ENCODE data around the gene CD48. TPM values are rescaled to one million over a fixed set of nuclear protein-coding genes. Genes with fewer than 3 reads are reported as not detected.
"Not testable (repeated sequence)": the region's sequence is repeated elsewhere in the genome, so short reads cannot be mapped to it uniquely, and the experiment has no call there.

Gene CD48
- total RNA-seq, 1 donor from 2014 or later: not detected

- TF ChIP-seq, protein P1, sequence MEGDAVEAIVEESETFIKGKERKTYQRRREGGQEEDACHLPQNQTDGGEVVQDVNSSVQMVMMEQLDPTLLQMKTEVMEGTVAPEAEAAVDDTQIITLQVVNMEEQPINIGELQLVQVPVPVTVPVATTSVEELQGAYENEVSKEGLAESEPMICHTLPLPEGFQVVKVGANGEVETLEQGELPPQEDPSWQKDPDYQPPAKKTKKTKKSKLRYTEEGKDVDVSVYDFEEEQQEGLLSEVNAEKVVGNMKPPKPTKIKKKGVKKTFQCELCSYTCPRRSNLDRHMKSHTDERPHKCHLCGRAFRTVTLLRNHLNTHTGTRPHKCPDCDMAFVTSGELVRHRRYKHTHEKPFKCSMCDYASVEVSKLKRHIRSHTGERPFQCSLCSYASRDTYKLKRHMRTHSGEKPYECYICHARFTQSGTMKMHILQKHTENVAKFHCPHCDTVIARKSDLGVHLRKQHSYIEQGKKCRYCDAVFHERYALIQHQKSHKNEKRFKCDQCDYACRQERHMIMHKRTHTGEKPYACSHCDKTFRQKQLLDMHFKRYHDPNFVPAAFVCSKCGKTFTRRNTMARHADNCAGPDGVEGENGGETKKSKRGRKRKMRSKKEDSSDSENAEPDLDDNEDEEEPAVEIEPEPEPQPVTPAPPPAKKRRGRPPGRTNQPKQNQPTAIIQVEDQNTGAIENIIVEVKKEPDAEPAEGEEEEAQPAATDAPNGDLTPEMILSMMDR (IDR thresholded peaks at IDR 0.05; ENCODE audit: unreplicated experiment): no peak
- Mint-ChIP-seq H3K27me3 (ENCODE audit: unreplicated experiment) (peaks cover 1% of the 10 kb centered on the region), H3K4me1 (ENCODE audit: unreplicated experiment) (peaks cover 35% of the 10 kb centered on the region), H3K4me3 (ENCODE audit: unreplicated experiment) (no peak overlapping the region), H3K9me3 (ENCODE audit: unreplicated experiment) (no peaks in the 10 kb centered on the region), H3K27ac (ENCODE audit: unreplicated experiment) (no peak overlapping the region), H3K36me3 (ENCODE audit: low read depth, unreplicated experiment) (no peaks in the 10 kb centered on the region)
- DNase-seq (ENCODE audit: low spot score): no peak
These were observed 53.3 kb downstream of the CD48 start for GRCh38 chr1:160658162-160658813.

DNA sequence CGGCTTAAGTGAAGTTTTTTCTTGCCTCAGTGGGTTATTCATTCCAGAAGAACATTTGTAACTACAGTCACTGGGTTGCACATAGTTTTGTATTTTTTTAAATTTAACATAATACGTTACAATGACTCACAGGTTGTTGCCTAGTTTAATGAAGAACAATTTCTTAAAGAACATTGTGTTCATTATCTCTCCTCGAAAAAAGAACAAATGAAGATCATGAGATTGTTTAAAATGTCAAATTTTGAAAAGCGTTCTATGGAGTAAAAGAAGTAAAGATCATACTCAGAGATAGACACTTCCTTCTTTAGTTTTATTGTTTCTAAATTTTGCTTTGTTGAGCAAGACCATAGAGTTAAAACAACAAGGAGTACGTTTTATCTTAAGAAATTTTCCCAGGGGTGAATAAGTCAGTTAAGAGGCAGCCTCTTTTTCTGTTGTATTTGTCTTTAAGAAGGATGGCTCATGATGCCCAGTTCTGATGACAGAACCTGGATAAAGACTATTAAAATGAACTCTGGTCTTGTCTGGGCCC, 54.3 kb downstream of the CD48 start:
- Mint-ChIP-seq H3K36me3 (ENCODE audit: low read depth, unreplicated experiment) (no peaks in the 10 kb centered on the region), H3K4me1 (ENCODE audit: unreplicated experiment) (peaks cover 35% of the 10 kb centered on the region)

DNA sequence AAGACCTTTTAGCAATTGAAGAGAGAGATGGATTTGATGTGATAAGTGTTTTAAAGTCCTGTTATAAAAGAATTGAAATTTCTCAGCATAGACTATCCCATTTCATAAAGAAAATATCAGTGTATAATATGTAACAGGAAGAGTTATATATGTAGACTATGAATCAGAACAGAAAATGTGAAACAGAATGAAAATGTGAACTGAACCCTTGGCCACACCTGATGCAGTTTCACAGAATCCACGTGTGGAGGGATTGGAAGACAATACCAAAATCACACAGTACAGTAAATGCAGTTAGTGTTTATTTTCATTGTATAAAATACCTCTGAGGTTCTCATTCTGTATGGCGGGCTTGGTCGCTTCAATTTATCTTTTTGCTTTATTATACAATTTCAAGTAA, 54.9 kb downstream of the CD48 start:
- Mint-ChIP-seq H3K36me3 (ENCODE audit: low read depth, unreplicated experiment) (no peaks in the 10 kb centered on the region), H3K27me3 (ENCODE audit: unreplicated experiment) (peaks cover 2% of the 10 kb centered on the region), H3K27ac (ENCODE audit: unreplicated experiment) (no peak overlapping the region), H3K4me3 (ENCODE audit: unreplicated experiment) (no peak overlapping the region), H3K4me1 (ENCODE audit: unreplicated experiment) (peaks cover 38% of the 10 kb centered on the region), H3K9me3 (ENCODE audit: unreplicated experiment) (no peaks in the 10 kb centered on the region)
- TF ChIP-seq, protein P1 (IDR thresholded peaks at IDR 0.05; ENCODE audit: unreplicated experiment): no peak
- DNase-seq (ENCODE audit: low spot score): no peak

More for the DNA sequence above, 54.3 kb downstream of the CD48 start:
- TF ChIP-seq, protein P1 (IDR thresholded peaks at IDR 0.05; ENCODE audit: unreplicated experiment): no peak
- no peak overlapping the region for H3K4me3 Mint-ChIP-seq (ENCODE audit: unreplicated experiment)
- DNase-seq (ENCODE audit: low spot score): no peak
- no peak overlapping the region for H3K27ac Mint-ChIP-seq (ENCODE audit: unreplicated experiment)
- H3K27me3 Mint-ChIP-seq (ENCODE audit: unreplicated experiment): peaks cover 2% of the 10 kb centered on the region
- no peaks in the 10 kb centered on the region for H3K9me3 Mint-ChIP-seq (ENCODE audit: unreplicated experiment)

DNA sequence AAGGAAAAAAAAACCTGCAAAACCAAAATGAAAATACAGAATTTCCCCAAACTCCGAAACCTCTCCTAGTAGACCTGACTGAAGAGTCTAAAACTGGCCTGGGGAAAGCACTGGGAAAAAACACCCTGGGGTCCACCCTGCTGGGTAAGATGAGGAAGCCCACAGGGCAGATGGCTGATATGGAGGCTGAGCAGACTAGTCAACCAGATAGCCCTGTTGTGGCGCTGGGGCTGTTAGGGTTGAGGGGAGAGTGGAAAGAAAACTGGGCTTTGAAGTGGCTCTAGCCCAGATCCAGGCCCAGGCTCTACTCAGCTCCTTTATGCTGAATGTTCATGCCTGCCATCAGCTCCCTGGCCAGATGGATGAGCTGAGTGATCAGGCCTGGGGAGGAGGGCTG, 58.0 kb downstream of the CD48 start:
- no peaks in the 10 kb centered on the region for H3K9me3 Mint-ChIP-seq (ENCODE audit: unreplicated experiment)
- H3K4me3 Mint-ChIP-seq (ENCODE audit: unreplicated experiment): no peak overlapping the region
- TF ChIP-seq, protein P1 (IDR thresholded peaks at IDR 0.05; ENCODE audit: unreplicated experiment): no peak
- peaks cover 50% of the 10 kb centered on the region for H3K4me1 Mint-ChIP-seq (ENCODE audit: unreplicated experiment)
- H3K27me3 Mint-ChIP-seq (ENCODE audit: unreplicated experiment): peaks cover 2% of the 10 kb centered on the region
- H3K36me3 Mint-ChIP-seq (ENCODE audit: low read depth, unreplicated experiment): no peaks in the 10 kb centered on the region
- H3K27ac Mint-ChIP-seq (ENCODE audit: unreplicated experiment): no peak overlapping the region
- no peak for DNase-seq (ENCODE audit: low spot score)

DNA sequence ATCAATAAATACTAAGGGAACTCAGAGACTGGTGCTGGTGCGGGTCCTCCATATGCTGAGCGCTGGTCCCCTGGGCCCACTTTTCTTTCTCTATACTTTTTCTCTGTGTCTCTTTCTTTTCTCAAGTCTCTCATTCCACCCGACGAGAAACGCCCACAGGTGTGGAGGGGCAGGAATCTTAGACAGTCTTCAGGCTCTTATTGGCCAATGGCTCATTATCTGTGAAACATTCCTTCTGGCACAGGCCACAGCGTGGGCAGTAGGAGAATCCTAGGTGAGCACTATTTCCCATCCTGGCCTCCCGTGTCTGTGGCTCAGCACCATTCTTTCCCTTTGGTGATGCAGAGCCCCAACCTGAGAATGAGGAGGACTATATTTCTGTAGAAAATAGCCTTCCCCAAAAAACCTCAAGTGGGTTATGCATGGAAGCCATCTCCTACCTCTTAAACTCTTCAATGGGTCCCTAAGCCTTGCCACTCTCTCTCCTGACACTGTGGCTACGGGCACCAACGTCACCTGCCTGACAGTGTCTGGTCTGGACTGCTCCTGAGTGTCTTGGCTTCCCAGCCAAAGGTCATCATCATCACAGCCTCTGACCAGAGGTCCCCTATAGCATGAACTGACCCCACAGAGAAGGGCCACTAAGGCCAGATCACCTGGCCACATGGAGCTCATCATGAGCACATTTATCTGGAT, 58.5 kb downstream of the CD48 start:
- H3K4me1 Mint-ChIP-seq (ENCODE audit: unreplicated experiment): peaks cover 45% of the 10 kb centered on the region
- H3K36me3 Mint-ChIP-seq (ENCODE audit: low read depth, unreplicated experiment): no peaks in the 10 kb centered on the region
- H3K27me3 Mint-ChIP-seq (ENCODE audit: unreplicated experiment): peaks cover 2% of the 10 kb centered on the region
- no peaks in the 10 kb centered on the region for H3K9me3 Mint-ChIP-seq (ENCODE audit: unreplicated experiment)
- H3K27ac Mint-ChIP-seq (ENCODE audit: unreplicated experiment): no peak overlapping the region
- TF ChIP-seq, protein P1 (IDR thresholded peaks at IDR 0.05; ENCODE audit: unreplicated experiment): no peak
- no peak overlapping the region for H3K4me3 Mint-ChIP-seq (ENCODE audit: unreplicated experiment)
- DNase-seq (ENCODE audit: low spot score): no peak

DNA sequence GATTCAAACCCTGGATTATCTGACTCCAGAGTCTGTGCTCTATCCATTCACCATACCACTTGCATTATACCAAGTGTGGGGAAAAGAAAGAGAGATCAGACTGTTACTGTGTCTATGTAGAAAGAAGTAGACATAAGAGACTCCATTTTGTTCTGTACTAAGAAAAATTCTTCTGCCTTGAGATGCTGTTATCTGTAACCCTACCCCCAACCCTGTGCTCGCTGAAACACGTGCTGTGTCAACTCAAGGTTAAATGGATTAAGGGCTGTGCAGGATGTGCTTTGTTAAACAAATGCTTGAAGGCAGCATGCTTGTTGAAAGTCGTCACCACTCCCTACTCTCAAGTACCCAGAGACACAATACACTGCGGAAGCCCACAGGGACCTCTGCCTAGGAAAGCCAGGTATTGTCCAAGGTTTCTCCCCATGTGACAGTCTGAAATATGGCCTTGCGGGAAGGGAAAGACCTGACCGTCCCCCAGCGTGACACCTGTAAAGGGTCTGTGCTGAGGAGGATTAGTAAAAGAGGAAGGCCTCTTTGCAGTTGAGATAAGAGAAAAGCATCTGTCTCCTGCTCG, 59.5 kb downstream of the CD48 start:
- H3K4me3 Mint-ChIP-seq (ENCODE audit: unreplicated experiment); H3K27ac Mint-ChIP-seq (ENCODE audit: unreplicated experiment); H3K27me3 Mint-ChIP-seq (ENCODE audit: unreplicated experiment); H3K9me3 Mint-ChIP-seq (ENCODE audit: unreplicated experiment); DNase-seq (ENCODE audit: low spot score); H3K36me3 Mint-ChIP-seq (ENCODE audit: low read depth, unreplicated experiment): not testable (repeated sequence)
- peaks cover 42% of the 10 kb centered on the region for H3K4me1 Mint-ChIP-seq (ENCODE audit: unreplicated experiment)
